Measurements from ENCODE around the gene NRXN3. TPM values are rescaled to one million over a fixed set of nuclear protein-coding genes. Genes with fewer than 3 reads are reported as not detected.
A peak's percentile ranks its signal among the peaks of the same experiment; 100 is the strongest.

NRXN3 gene
- polyA plus RNA-seq, 3 donors: 6.4 to 7.9 (median 6.9) TPM

DNA sequence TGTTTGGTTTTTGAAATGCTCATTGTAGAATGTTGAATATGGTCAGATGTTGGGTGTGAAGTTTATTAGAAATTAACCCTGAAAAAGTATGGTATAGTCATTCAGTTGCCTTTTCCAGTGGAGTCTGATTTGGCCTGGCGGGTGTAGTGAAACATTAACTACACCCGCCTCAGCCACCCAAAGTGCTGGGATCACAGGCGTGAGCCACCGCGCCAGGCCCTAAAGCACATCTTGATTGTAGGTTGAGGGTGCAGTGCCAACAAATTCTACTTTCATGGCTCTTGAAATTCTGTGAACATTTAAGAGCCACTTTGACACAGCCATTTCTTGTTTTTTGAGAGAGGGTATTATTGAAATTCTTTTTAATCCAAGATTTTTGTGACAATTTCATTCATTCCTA lies 1416.2 kb downstream of the NRXN3 start:
- DNase-seq (ENCODE audit: extremely low read depth in 1 of 11, low read depth in 9 of 11, low spot score in 4 of 11): no peak

DNA sequence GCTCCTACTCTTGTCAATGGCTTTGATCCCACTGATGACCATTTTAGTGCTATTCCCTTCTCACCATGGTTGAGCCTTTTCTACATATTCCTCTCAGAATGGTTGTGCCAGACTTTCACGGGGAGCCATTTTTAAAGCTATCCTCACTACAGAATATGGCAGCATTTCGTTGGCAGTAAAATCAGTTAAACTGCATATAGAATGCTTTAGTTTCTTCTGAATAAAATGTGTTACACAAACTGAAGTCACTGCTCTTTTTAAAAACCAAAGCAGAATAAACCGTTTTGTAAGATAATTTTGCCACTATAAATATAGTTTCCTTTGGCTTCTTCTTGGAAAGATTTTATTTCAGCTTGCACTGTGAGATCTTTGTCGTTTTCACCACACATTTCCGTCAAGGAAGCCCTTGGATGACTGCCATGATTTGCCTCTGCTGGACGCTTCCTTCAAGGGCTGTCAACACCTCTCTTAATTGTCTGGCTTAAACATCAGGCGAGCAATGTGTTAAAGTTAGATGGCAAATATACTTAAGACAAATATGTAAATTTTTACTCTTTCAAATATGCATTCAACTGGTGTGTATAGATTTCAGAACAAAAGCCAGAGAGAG lies 1416.9 kb downstream of the NRXN3 start:
- DNase-seq (ENCODE audit: extremely low read depth in 1 of 11, low read depth in 9 of 11, low spot score in 4 of 11): no peak

DNA sequence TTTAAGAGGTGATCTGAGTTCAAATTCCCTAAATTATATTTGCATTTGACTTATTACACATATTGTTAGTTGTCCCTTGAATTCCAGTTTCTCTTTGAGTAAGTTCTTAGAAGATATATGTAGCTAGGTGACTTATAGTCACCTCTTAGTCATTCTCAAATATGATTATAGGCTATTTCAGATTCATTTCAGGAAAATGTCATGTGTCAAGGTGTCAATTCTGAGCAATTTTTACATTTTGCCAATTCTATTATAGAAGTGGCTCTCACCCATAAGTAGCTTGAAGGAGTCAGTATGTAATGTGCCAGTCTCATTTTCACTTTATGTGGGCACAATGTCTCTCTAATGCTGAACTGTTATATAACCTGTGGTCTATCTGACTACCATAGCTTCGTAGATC lies 1417.7 kb downstream of the NRXN3 start:
- no peak for DNase-seq (ENCODE audit: extremely low read depth in 1 of 11, low read depth in 9 of 11, low spot score in 4 of 11)

GRCh38 chr14:79588398-79588797 lies 1418.2 kb downstream of the NRXN3 start:
- DNase-seq (ENCODE audit: extremely low read depth in 1 of 11, low read depth in 9 of 11, low spot score in 4 of 11): no peak

GRCh38 chr14:79596551-79596950 lies 1426.4 kb downstream of the NRXN3 start:
- DNase-seq (ENCODE audit: extremely low read depth in 1 of 11, low read depth in 9 of 11, low spot score in 4 of 11): no peak

DNA sequence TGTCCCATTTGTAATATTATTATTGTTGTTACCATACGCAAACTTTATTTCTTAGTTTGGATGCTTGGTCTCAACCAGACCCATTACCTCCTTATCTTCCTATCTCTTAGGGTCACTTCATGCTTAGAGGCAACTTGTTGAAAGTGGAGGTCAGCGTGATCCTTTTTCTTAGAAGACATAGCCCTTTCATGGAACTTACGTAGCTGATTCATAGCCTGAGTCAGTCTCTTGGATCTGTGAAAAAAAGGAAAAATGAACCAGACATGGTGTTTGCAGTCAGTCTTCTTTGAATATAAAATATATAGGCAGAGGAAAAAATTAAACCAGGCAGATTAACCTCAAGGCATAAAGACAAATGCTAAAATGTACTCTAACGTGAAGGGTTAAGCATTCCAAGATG lies 1427.4 kb downstream of the NRXN3 start:
- no peak for DNase-seq (ENCODE audit: extremely low read depth in 1 of 11, low read depth in 9 of 11, low spot score in 4 of 11)

- DNase-seq (ENCODE audit: extremely low read depth in 1 of 11, low read depth in 9 of 11, low spot score in 4 of 11): no peak
These were observed 1428.2 kb downstream of the NRXN3 start for GRCh38 chr14:79598339-79598738.

- DNase-seq (ENCODE audit: extremely low read depth in 1 of 11, low read depth in 9 of 11, low spot score in 4 of 11): no peak
These were observed 1429.1 kb downstream of the NRXN3 start for GRCh38 chr14:79599239-79599638.

GRCh38 chr14:79600406-79600805 lies 1430.2 kb downstream of the NRXN3 start:
- DNase-seq (ENCODE audit: extremely low read depth in 1 of 11, low read depth in 9 of 11, low spot score in 4 of 11): no peak

DNA sequence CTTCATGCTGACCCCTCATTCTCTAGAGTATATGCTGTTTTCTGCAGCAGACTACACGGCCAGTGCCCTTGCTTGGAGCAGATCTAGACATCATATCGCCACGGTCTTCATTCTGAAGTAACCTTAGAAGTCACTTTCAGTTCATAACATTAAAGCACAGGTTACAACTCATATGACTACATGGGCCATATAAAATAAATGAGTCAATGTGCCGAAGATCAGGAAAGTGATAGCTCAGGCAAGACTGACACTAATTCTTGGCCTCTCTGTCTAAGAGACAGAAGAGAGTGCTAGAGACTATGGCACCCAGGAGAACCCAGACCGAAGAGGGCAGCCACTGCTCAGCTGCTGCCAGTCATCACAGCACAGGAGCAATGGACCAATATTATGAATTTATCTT lies 1431.4 kb downstream of the NRXN3 start:
- no peak for DNase-seq (ENCODE audit: extremely low read depth in 1 of 11, low read depth in 9 of 11, low spot score in 4 of 11)

GRCh38 chr14:79602045-79602444 lies 1431.9 kb downstream of the NRXN3 start:
- no peak for DNase-seq (ENCODE audit: extremely low read depth in 1 of 11, low read depth in 9 of 11, low spot score in 4 of 11)

DNA sequence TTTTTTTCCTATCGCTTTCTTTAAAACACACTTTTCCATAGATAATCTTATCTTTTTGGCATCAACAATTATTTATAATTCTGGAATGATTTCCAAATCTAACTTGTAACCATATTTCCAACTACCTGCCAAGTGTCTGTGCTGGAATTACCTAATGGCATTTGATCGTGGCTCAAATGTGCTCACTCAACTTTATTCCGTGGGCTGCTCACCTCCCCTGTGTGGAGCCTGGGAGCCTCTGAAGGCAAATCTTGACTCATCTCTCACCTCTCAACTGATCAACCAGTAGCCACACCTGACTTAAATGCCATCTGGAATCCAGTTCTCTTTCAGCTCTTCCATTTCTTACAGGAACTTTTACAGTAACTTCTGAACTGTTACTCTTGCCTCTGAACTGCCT lies 1432.6 kb downstream of the NRXN3 start:
- no peak for DNase-seq (ENCODE audit: extremely low read depth in 1 of 11, low read depth in 9 of 11, low spot score in 4 of 11)

DNA sequence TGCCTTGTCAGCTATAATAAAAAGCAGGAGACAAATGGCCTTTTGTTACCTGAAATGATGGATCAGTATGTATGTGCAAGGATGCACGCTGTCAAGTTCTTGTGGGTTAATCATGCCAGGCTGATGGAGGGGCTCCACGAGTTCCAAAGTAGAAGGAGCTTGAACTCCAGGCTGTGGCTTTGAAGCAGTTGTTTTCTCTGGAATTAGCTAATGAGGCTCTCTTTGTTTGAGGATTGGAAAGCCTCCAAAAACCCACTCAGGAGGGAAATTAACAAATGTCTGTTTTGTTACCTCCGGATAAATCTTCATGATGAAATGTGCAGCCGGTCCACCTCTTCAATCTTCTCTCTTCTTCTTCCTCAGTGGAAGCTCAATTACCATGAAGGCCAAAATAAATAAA lies 1435.7 kb downstream of the NRXN3 start:
- no peak for DNase-seq (ENCODE audit: extremely low read depth in 1 of 11, low read depth in 9 of 11, low spot score in 4 of 11)

DNA sequence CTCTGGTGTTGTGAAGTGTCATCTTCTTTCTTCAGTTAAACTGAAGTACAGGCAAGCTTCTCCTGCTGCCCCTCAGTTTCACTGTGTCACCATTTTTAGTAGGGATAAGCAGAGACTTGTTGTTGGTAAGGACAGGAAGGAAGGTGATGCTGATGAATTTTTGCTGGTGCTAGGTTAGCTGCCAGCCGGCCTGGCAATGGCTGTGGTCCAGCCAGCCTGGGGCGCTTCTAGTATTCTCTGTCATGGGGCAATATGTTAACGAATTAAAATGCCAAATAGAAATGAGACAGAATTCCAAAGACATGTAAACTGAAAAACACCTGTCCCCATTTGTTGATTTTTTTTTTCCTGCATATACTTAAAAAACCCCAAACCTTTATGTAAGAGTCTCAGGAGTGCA lies 1438.3 kb downstream of the NRXN3 start:
- DNase-seq (ENCODE audit: extremely low read depth in 1 of 11, low read depth in 9 of 11, low spot score in 4 of 11): no peak

DNA sequence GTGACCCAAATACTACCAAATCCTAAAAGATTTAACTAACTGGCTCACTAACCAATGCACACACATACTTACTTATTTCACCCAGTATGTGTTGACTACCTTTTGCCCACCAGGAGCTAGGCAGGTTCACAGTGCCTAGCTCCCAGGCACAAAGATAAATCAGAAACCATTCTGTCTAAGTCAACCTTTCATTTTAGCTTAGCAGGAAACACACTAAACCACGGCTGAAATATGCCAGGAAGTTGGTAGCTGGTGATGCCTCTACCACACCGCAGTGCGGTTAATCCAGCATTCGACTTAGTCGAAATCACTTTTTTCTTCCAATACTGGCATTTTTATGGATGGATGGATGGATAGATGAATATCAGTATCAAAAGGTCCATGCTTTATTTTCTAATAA lies 1443.5 kb downstream of the NRXN3 start:
- no peak for DNase-seq (ENCODE audit: extremely low read depth in 1 of 11, low read depth in 9 of 11, low spot score in 4 of 11)

DNA sequence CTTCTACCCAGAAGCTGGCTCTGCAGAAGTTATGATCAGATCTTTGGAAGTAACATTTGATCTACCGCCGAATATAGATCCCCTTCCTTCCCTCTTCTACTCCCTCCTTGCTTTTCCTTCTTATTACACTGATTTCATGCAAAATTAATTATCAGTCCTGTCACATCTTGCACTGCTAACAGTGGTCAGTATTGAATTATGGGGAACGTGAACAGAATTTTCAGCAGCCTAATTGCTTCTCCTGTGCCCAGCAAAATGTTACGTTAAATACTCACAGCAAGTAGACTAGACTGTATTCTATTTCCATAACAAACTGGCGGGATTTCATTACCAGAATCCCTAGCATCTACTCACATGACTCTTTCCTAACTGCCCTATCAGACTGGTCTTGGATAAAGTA lies 1444.3 kb downstream of the NRXN3 start:
- DNase-seq (ENCODE audit: extremely low read depth in 1 of 11, low read depth in 9 of 11, low spot score in 4 of 11): no peak

GRCh38 chr14:79627058-79627457 lies 1456.9 kb downstream of the NRXN3 start:
- DNase-seq (ENCODE audit: extremely low read depth in 1 of 11, low read depth in 9 of 11, low spot score in 4 of 11): no peak

GRCh38 chr14:79629411-79630287 lies 1459.5 kb downstream of the NRXN3 start:
- peak in 3 of 11 donors; percentile 15 to 49 (median 23) for DNase-seq (ENCODE audit: extremely low read depth in 1 of 11, low read depth in 9 of 11, low spot score in 4 of 11)

DNA sequence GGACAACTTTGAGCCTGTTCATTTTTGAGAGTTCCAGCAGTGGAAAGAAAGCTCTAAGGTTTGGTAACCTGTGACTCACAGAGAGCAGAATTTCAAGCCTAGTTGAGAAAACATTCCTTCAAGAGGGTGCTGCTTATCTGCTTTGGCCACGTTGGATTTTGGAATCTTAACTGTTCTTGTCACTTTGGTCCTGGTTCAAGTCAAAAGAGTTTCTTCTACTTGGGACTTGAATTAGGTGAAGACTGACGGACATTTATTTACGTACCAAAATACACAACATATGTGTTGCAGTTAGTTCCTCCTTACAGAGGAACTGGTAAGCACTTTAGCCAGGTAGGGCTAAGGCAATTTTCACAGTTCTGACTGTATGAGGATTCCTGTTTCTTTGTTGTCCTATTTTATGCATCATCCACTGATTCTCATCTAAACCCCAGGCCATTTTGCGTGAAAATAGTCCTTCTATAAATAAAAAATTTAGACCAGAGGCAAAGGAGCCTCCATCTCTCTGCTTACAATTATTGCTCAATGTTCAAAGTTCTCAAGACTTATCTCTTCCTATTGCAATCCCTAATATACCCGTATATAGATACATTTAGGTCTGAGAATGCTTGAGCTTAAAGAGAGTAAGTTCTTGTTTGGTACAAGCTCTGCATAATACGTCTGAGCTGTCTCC lies 1460.3 kb downstream of the NRXN3 start:
- DNase-seq (ENCODE audit: extremely low read depth in 1 of 11, low read depth in 9 of 11, low spot score in 4 of 11): no peak

DNA sequence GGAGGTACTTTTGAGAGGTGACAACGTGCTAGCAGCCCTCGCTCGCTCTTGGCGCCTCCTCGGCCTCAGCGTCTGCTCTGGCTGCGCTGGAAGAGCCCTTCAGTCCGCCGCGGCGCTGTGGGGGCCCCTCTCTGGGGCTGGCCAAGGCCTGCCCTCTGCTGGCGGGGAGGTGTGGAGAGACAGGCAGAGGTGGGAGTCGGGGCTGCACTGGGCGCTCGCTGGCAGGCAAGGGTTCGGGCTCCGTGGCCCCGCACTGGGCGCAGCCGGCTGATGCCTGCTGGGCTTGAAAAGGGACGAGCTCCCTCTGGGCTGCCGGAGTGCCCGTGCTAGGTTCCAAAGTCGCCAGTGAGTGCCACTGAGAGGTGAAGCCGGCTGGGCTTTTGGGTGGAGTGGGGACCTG lies 1461.1 kb downstream of the NRXN3 start:
- no peak for DNase-seq (ENCODE audit: extremely low read depth in 1 of 11, low read depth in 9 of 11, low spot score in 4 of 11)
